NCI-H2029 (cell line): ENCODE data around the gene ATP5ME.
A peak's percentile ranks its signal among the peaks of the same experiment; 100 is the strongest.
"Not testable (repeated sequence)": the region's sequence is repeated elsewhere in the genome, so short reads cannot be mapped to it uniquely, and the experiment has no call there.

ENCODE experiments used
- DNase-seq: peaks from one replicate; lab custom pipeline; 2025; lab: John Stamatoyannopoulos, UW

ATP5ME gene

DNA sequence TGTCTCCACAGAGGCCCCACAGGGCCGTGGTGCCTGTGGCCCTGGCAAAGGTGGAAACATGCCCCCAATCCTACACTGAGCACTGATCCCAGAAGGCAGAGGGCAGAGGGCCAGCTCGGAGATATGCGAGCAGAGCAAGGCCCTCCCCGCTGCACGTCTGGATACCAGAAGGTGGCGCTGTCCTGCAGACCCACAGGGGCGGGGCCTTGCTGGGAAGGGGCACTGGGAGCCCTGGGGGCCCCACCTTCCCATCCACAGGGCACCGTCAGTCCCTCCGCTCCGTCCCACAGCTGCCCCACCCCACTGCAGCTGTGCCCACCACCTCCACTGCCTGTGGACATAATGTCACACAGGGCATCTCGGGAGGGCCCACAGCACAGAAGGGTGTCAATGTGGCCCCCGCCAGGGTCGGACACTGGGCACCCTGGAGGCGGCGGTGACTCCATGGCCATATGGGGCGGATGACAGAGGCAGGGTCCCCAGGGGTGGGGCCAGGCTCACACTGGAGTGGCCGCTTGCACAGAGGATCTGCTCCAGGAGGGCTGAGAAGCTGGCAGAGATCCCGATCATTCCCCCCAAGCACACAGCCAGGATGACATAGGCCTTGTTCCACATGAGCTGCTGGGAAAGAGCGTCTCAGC lies 10.0 kb upstream of the ATP5ME start:
- DNase-seq, result peak; percentile 34

GRCh38 chr4:683247-683897 lies 9.3 kb upstream of the ATP5ME start:
- no peak for DNase-seq

DNA sequence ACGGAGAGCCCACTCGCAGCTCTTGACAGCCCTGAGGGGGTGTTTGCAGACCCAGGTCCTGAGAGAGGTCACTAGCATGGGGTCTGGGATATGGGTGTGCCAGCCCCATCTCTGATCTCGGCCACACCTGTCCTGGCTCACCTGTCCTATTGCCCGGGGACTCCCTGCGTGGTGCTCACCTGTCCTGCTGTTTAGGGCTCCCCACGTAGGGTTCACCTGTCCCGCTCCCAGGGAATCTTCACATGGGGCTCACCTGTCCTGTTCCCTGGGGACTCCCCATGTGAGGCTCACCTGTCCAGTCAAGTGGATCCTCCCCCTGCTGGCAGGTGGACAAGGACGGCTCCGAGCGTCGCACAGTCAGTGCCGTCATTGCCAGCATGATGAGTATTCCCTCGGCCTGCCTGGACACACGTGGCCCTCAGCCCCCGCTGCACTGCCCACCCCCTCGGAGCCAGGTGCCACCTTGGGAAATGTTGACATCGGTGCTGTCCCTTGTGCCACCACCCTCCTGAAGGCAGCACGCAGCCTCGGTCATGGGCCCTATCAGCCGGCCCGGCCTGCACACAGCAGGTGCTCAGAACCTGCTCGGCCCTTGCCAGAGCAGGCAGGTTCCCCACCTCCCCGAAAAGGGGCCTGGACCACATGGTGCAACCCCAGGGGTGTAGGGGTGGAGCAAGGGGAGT lies 8.6 kb upstream of the ATP5ME start:
- DNase-seq, result peak; percentile 40

- DNase-seq, result peak; percentile 57
Measured at GRCh38 chr4:681736-682451, 7.8 kb upstream of the ATP5ME start.

DNA sequence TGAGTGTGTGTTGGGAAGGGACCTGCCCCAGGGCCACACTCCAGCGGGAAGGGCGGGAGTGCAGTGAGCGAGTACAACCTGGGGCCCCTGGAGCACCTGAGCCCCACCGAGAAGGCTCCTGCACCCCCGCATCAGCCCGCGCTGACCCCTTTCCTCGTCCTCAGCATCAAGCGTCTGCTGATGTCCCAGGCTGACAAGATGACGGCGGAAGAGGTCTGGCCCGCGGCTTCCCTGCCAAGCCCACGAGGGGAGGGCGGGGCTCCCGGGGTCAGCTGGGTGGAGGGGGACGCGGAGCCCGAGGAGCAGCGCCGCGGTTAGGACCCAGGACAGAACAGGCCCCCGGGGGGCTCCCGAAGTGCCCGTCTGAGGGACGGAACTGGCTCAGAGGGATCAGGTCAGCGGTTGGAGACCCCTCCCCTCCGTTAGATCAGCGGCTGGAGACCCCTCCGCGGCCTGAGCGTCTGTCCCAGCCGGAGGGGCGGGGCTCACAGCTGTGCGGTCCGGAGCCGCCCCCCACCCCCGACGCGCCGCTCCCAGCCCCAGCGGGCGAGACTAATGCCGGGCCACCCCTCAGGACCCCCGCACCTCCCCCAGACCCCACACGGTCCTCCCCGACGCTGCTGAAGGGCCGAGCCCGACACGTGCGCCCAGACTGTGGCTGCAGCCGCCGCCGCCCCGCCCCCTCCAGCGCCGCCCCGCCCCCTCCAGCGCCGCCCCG lies 7.0 kb upstream of the ATP5ME start:
- DNase-seq, result no peak

GRCh38 chr4:680551-680927 lies 6.5 kb upstream of the ATP5ME start:
- DNase-seq, result no peak

DNA sequence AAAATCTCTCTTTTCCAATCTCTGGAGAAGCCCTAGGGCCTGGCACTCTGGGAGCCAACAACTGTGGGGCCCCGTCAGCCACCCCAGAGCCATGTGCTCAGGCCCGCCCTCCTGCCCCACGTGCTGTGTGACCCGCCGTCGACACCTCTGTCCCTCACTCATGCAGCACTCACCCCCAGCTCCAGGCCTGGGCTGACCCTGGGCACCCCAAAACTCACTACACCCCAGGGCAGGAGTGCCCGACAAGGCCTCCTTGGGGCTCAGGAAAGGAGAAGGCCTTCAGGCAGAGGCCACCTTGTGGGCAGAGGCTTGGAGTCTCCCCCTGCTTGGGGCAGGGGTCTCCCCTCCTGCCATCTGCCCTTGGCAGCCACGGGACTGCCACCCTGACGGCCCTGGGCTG lies 6.0 kb upstream of the ATP5ME start:
- no peak for DNase-seq

- DNase-seq, result no peak
Measured at GRCh38 chr4:679629-680028, 5.6 kb upstream of the ATP5ME start.

DNA sequence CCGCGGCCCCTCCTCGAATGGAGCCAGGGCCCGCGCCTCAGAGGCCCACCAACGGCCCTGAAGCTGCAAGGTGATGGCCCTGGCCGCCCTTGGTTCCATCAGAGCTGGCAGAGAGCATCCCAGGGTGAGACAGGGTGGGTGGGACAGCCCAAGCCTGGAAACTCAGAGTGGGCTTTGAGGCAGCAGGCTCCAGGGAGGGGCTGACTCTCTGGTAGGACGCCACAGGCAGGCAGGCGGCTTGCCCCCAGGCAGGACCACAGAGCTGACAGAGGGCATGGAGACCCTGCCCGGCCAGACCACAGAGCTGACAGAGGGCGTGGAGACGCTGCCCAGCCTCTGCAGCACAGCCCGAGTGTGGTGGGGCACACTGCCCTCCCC lies 5.0 kb upstream of the ATP5ME start:
- no peak for DNase-seq

- no peak for DNase-seq
Measured at GRCh38 chr4:678331-679103, 4.4 kb upstream of the ATP5ME start.

GRCh38 chr4:677431-678293 lies 3.6 kb upstream of the ATP5ME start:
- peak; percentile 38 for DNase-seq

DNA sequence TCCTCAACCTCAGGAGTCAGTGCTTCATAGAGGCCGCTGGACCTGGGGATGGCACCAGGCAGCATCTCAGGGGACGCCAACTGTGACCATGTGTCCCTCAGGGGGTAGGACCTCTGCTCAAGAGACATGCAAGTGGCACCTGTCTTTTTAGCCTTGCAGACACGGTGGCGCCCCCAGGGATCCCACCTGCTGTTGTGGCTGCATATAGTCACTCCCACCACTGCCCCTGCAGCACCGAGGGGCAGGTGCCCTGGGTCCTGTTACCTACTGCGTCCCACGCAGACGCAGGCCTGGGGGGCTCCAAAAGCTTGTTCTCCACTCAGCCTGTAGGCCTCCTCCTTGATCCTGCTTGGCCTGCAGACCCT lies 2.8 kb upstream of the ATP5ME start:
- DNase-seq, result no peak

GRCh38 chr4:675980-676870 lies 2.1 kb upstream of the ATP5ME start:
- DNase-seq, result no peak

DNA sequence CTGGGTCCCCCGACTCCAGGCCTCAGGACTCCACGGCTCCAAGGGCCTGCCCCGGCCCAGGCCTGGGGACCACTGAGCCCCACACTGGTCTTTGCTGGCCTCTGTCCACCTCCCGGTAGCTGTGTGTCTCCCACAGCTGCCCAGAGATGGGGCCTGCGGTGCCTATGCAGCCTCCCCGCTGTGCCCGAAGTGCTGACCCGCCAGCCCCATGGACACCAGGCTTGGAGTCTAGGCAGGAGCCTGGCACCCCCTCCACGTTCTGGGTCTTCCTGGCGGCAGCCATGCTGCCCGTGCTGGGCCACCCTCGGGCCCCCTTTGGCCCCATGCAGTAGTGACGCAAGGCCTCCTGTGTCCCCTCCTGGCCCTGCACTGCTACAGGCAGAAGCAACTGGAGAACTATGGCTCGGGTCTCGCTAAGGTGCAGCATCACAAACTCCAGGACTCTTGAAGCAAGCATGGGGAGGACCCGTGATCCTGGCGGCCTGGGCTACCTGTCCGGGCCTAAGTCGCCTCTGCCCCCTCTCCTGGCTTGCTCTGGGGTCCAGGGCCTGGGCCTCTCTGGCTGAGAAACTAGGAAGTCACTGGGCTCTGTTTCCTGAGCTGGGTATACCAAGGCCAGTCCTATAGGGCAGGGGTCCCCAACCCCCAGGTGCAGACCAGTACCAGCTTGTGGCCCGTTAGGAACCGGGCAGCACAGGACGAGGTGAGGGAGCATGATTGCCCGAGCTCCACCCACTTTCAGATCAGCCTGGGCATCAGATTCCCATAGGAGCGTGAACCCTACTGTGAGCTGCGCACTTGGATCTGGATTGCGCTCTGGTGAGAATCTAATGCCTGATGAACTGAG lies 1.2 kb upstream of the ATP5ME start:
- DNase-seq, result no peak

- no peak for DNase-seq
Measured at GRCh38 chr4:673349-674091, 556 bp downstream of the ATP5ME start.

GRCh38 chr4:671769-672168 lies 2.3 kb downstream of the ATP5ME start:
- DNase-seq, result no peak

DNA sequence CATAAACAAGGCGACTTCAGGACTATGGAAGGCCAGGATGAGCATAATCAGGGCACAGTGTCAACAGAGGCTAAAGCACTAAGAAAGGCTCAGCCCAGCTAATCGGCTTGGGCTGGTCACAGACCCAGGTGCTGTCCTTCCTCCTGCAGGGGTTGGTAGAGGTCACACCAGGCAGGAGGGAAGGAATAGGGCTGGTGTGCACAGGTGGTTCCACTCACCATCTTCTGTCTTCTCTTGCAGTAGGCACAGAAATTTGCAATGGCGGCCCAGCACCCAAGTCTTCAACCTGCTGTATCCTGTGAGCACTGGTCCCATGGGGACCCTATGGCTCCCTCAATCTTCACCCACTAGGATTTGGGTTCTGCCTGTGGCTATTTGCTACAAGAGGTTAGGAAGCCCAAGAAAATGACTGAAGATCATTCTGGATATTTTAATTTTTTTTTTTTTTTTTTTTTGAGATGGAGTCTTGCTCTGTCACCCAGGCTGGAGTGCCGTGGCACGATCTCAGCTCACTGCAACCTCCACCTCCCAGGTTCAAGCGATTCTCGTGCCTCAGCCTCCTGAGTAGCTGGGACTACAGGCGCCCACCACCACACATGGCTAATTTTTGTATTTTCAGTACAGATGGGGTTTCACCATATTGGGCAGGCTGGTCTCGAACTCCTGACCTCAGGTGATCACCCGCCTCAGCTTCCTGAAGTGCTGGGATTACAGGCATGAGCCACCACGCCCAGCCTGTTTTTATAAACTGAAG lies 4.1 kb downstream of the ATP5ME start:
- not testable (repeated sequence) for DNase-seq
